Measurements from ENCODE around the gene SLC25A29.
A peak's percentile ranks its signal among the peaks of the same experiment; 100 is the strongest.
"Not testable (repeated sequence)": the region's sequence is repeated elsewhere in the genome, so short reads cannot be mapped to it uniquely, and the experiment has no call there.

Gene SLC25A29

DNA sequence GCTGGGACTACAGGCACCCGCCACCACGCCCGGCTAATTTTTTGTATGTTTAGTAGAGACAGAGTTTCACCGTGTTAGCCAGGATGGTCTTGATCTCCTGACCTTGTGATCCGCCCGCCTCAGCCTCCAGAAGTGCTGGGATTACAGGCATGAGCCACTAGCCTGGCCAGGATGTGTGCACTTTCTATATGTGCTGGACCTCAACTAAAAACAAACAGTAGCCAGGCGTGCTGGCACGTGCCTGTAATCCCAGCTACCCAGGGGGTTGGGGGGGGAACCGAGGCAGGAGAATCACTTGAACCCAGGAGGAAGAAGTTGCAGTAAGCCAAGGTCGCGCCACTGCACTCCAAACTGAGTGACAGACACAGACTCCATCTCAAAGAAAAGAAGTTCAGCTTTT lies 9.5 kb downstream of the SLC25A29 start:
- in situ Hi-C loops (cut with MboI; ENCODE audit: low pct_unique_long_range_greater_than_20kb, low sequenced_read_pairs); DNase-seq: not testable (repeated sequence)

DNA sequence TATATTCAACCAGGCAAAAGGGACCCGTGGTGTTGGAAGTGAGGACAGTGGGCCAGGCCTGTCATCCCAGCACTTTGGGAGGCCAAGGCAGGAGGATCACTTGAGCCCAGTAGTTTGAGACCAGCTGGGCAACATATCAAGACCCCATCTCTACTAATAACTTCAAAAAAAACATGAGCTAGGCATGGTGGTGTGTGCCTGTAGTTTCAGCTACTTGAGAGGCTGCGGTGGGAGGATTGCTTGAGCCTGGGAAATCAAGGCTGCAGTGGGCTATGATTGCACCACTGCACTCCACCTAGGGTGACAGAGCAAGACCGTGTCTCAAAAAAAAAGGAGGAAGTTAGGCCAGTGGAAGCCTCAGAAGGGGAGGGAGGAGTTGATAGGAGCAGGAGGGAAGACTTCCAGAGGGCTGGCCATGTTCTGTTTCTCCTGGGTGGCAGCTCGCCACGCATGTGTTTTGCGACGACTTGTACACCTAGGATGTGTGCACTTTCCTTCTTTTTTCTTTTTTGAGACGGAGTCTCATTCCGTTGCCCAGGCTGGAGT lies 10.1 kb downstream of the SLC25A29 start:
- DNase-seq = peak; percentile 85
- in situ Hi-C loops (cut with MboI; ENCODE audit: low pct_unique_long_range_greater_than_20kb, low sequenced_read_pairs) = no loop called here

DNA sequence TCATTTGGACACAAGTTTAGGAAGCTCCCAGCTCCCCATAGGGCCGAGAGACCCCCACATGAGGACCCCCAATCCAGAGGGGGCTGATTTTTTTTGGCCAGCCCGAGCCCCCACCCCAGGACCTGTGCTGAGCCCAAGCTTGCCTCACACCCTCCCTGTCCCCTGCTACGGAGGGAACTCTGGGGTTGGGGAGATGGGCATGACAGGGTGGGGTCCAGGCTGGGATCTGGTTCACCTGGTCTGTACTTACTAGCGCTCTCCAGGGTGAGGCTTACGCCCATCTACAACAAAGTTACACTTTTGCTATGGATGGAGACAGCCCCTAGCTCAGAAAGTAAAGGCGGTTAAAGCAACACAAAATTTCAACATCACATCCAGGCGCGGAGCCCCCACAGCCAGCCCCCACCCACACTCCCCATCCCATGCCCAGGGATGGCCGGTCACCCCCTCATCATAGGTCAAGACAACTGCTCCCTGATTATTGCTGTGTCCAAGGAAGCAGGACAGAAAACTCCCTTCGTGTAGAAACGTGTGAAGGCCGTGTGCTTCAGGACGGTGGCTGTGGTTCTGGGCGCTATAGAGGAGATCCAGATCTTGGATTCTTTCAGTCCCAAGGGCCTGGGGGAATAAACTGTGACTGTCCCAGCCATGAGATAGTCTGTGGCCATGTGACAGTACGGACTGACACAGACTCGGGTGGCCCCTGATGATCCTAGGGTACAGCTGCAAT lies 10.7 kb downstream of the SLC25A29 start:
- in situ Hi-C loops (cut with MboI; ENCODE audit: low pct_unique_long_range_greater_than_20kb, low sequenced_read_pairs) = no loop called here
- no peak for DNase-seq

DNA sequence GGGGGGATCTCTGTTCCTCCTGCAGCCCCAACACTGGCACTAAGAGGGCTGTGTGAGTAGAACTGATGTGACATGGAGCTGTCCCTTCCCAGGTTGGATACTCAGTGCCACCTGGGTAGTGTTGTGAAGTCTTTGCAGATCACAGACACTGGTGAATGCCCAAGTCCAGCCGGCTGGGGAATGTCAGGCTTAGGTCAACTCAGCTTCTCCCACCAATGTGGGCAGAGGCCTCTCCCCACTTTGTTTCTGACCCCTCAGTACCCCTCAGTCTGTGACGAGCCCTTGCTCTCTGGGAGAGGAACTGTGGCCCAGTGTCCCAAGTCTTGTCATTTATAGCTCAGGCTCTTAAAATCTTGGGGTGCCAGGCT lies 11.3 kb downstream of the SLC25A29 start:
- no peak for DNase-seq
- in situ Hi-C loops (cut with MboI; ENCODE audit: low pct_unique_long_range_greater_than_20kb, low sequenced_read_pairs) = no loop called here

DNA sequence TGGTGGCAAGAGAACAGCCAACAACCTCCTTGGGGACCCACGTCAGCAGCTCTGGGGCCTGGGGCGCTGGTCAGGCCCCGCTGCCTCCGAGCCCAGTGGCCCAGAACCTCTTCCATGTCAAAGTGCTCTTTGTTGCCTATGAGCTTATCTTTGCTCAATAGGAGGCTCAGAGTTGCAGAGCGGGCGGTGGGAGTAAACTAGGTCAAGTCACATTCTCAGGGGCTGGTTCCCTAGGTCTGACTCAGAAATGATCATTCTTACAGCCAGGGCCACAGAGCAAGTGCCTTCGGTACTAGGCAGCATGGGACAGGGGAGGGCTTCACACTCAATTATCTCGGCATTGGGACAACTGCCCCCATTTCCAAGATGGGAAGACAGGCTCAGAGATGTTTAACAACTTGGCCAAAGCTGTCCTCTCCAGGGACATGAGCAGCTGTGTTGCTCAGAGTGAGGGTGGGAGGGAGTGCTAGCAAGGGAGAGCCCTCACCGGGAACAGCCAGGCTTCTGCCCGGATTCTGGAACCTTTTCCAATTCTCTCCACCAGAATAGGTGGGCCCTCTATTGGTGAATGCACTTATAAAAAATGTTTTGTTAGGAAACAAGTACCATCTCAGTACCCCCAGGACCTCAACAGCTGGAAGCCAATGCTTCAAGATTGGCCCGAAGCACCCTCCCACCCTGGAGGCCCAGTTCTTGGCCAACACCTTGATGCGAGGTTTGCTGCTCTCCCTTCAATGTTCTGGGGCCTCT lies 11.9 kb downstream of the SLC25A29 start:
- in situ Hi-C loops (cut with MboI; ENCODE audit: low pct_unique_long_range_greater_than_20kb, low sequenced_read_pairs) = no loop called here
- DNase-seq = no peak

DNA sequence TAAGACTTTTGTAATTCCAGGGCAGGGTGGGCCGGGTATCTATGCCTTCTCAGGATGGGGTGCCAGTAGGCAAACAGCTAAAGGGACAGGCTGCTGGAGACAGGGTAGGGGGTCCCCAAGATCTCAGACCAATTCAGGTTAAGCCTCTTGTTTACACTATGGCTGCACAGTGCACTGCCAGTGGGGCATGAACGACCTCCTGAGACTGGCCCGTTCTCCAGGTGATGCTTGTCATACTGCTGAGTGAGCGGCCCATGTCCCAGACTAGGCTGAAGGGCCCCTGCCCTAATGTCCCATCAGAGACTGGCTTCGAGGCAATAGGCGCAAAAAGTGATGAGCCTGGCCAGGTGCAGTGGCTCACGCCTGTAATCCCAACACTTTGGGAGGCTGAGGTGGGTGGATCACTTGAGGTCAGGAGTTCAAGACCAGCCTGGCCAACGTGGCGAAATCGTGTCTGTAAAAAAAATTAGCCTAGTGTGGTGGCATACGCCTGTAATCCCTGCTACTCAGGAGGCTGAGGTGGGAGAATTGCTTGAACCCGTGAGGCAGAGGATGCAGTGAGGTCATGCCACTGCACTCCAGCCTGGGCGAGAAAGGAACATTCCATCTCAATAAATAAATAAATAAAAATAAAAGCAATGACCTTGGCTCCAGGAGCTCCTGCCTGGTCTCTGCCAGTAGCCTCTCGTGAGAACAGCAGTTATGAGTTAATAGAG lies 12.6 kb downstream of the SLC25A29 start:
- no peak for DNase-seq
- in situ Hi-C loops (cut with MboI; ENCODE audit: low pct_unique_long_range_greater_than_20kb, low sequenced_read_pairs) = no loop called here

DNA sequence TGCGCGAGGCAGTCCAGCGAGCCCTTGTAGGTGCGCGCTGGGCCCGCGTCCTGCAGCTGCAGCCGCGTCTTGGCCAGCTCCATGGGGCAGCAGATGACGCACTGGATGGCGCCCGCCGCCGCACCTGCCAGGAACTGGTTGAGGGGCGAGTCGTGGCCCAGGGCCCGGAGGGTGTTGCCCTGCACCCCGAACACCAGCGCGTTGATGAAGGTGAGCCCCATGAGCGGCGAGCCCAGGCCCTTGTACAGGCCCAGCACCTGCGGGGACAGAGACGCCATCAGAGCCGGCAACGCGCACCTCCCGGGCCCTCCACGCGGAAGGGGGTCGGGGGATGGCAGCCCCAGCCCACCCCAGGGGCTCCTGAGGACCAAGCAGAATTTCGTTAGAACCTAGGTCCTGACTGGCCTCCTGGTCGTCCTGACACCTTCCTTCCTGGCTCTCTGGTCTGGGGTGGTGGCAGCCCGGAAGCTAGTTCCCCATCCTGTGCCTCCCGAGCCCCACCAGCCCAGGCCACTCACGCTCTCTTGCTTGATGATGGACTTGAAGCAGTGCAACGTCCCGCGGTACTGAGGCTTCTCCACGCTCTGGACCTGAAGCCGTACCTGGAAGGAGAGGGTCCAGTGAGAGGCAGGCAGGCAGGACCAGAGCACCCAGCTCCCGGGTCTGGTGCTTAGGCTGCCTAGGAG lies 13.3 kb downstream of the SLC25A29 start:
- in situ Hi-C loops (cut with MboI; ENCODE audit: low pct_unique_long_range_greater_than_20kb, low sequenced_read_pairs) = no loop called here
- DNase-seq = no peak

DNA sequence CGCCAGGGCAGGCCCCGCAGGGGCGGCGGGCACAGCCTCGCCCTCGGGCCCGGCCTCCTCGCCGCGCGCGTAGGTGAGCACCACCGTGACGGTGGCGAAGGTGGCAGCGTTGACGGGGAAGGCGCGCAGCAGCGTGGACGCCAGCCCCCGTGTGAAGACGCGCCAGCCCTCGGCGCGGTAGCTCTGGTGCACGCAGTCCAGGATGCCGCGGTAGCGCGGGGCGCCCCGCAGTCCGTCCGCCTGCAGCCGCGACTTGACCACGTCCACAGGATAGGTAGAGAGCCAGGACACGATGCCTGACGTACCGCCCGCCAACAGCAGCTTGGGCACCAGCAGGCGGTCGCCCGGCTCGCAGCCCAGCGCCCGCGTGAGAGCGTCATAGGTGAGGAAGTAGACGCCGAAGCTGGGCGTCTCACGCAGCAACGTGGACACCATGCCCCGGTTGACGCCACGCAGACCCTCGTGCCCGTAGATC lies 13.9 kb downstream of the SLC25A29 start:
- DNase-seq = no peak
- in situ Hi-C loops (cut with MboI; ENCODE audit: low pct_unique_long_range_greater_than_20kb, low sequenced_read_pairs) = no loop called here

DNA sequence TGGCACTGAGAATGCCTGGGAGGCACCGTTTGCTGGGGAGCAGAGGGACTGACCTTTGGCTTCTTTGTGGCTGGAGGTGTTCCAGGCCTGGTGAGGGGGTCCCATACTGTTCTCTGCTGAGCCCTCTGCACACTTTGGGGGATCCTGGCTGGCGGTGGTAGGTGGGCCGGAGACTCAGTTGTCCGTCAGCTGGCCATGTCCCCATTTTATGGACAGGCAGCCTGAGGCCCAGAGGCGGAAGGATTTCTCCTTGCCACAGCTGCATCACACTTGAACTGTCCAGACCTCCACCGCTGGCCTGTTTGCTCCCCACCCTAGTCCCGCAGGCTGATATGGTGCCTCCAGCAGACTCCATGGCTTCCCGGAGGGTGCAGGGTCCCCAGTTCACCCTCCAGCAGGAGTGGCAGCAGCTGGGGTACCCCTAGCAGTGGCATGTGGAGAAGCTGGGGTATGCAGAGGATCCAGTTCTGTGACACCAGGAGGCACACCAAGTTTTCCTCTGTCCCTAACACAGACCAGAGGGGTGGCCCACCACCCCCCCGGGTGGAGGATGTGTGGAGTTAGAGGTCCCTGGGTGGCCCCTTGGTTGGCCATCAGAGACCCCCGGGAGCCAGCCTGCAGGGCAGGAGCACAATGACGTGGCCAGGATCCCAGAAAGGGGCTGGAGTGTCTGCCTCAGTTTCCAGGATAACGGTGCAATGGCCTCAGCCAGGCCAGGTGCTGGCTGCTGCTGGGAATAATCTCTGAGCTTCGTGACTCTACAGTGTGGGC lies 14.8 kb downstream of the SLC25A29 start:
- no peak for DNase-seq
- in situ Hi-C loops (cut with MboI; ENCODE audit: low pct_unique_long_range_greater_than_20kb, low sequenced_read_pairs) = no loop called here

DNA sequence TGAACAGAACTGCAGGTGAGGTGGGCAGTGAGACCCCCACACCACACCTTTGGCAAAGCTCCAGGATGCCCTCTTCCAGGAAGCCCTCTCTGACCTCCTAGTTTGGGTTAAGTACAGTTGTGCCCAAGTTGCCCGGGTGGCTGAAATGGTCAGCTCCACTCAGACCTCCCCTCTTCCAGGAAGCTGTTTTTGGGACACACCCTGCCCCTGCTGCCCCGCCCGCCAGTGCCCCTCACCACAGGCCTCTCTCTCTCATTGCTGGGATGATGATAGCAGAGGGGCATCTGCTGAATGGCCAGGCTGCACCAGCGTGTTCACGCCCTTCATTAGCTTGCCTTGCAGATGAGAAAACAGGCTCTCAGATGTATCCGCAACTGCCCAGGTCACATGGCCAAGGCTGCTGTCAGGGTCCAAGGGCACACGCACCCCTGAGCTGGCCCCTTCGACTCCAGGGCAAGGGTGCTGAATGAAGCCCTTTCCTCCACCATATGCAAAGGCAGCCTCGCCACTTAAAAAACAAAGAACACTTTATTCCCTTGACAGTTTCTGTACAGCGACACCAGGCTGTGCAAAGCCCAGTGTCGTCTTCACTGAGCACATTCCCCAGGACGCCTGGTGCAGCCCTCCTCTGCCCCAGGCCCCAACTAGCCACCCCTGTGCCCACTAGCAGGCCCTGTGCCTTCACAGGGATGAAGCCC lies 15.5 kb downstream of the SLC25A29 start:
- in situ Hi-C loops (cut with MboI; ENCODE audit: low pct_unique_long_range_greater_than_20kb, low sequenced_read_pairs) = no loop called here
- no peak for DNase-seq

DNA sequence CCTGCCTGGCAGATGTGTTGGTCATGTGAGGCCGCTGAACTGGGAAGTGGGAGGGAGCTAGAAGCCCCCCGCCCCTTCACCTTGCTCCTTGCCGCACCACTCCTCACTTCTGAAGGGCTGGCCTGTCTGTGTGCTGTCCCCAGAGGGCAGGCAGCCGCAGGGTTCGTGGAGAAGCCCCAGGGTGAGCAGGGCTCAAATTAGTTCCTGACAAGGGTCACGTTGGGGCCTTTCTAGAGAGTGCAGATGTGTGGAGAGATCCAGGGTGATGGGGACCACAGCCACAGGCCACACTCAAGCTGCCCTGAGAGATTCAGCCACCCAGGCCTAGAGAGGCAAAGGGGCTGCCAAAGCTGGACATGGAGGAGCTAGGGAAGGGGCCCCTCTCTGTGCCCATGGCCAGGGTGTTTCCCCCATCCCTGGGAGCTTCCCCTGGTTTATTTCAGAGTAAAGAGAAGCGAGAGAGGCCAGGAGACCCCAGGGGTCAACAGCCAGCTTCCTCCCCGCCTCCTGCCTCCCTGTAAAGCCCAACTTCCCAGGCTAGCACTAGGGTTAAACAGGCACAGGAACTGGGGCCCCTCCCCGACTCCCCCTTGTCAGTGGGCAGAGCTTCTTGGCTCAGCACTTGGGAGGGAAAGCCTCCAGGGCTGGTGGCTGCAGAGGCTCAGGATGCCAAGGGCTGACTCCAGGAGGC lies 16.2 kb downstream of the SLC25A29 start:
- in situ Hi-C loops (cut with MboI; ENCODE audit: low pct_unique_long_range_greater_than_20kb, low sequenced_read_pairs) = no loop called here
- DNase-seq = no peak

DNA sequence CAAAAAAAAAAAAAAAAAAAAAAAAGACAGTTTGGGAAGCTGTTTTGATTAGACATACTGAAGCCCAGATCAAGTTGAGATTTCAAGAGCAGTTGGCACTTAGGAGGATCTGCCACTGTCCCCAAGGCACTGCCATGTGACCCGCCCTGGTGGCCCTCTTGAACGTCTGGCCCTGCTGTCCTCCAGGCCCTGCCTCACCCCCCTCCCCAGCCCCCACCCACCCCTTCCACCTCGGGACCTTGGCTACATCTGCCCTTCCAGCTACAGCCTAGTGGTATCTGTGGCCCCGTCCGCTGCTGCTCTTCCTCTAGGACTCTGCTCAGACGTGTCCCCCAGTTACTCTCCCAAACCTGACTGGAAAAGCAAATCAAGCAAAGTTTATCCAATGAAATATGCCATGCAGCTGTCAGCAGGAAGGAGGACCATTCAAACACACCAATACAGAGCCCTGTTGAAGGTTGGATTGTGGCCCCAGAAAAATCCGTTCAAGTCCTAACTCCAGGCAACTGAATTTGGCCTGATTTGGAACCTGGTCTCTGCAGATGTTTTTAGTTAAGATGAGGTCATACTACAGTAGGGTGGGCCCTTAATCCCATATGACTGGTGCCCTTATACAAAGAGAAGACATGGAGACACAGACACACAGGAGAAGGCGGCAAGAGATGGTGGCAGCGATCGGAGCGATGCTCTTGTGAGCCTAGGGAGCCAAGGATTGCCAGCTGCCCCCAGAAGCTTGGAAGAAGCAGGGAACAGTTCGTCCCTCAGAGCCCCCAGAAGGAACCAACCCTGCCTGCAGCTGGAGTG lies 17.7 kb downstream of the SLC25A29 start:
- no peak for DNase-seq
- in situ Hi-C loops (cut with MboI; ENCODE audit: low pct_unique_long_range_greater_than_20kb, low sequenced_read_pairs) = no loop called here

DNA sequence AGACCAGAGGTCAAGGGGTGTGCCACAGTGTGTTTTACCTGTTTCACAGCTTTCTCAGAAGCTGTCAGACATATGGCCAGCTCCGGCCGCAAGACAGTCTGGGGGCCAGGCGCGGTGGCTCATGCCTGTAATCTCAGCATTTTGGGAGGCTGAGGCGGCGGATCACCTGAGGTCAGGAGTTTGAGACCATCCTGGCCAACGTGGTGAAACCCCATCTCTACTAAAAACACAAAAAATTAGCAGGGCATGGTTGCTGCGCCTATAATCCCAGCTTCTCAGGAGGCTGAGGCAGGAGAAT lies 18.3 kb downstream of the SLC25A29 start:
- DNase-seq; in situ Hi-C loops (cut with MboI; ENCODE audit: low pct_unique_long_range_greater_than_20kb, low sequenced_read_pairs): not testable (repeated sequence)

DNA sequence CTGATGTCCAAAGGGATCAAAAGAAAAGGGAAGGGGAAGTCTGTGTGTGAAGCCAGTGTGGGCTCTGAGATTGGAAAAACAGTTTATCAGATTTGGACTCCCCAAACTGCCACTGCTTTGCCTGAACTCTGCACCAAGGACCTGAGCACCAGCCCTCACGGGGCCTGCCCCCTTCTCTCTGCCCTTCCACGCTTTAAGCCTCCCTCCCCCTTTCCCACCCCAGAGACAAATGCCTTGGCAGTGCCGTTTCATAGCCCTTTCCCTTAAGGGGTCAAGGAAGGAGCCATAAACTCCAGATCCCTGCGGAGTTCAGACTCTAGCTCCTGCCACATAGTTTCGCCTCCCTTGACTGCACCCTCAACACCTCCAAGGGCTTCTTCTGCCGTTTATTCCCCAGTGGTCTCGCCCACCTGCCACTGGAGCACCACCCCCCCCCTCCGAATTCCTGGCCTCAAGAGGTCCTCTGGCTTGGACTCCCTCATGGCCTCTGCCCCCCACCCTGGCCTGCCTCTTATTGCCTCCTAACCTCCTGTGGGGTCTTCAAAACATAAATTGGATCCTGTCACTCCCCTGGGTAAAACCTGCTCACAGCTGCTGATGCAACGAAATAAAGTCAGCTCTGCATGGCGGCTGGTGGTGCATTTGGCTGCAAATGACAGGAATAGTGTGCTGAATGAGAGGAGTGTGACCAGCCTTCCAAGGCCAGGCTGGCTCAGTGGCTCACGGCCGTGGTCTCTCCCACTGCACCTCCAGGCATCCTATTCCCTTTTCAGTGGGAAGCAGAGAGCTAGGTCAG lies 18.8 kb downstream of the SLC25A29 start:
- no peak for DNase-seq
- in situ Hi-C loops (cut with MboI; ENCODE audit: low pct_unique_long_range_greater_than_20kb, low sequenced_read_pairs) = no loop called here

DNA sequence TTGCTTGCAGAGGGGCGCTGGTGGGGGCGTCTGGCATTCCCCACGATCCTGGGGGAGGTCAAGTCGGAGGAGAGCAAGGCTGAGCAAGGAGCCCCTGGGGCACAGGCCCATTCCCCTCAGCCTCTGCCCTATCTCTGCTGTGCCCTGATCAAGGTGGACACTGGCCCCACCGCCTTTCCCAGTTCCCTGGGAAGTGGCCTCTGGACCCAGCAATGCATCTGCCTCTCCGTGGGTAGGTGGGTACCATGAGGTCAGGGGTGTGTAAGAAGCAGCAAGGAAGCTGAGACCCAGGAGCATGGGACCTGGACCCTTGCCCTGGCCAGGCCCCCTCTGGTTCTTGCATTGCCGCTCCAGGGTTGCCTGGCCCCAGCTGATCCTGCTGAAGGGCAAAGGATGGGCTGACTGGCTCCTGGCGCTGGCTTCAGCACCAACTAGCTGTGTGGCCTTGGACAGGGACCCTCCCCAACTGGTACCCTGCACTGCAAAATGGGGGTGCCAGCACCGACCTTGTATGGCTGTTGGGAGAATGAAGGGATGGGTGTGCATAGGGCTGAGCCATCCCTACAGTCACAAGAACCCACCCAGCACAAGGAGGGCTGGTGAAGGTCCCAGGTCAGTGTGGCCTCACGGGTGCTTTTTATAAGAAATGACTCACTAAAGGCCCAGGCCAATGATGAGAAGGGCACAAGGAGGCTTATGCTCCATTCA lies 19.6 kb downstream of the SLC25A29 start:
- no peak for DNase-seq
- in situ Hi-C loops (cut with MboI; ENCODE audit: low pct_unique_long_range_greater_than_20kb, low sequenced_read_pairs) = no loop called here

All from KBM-7 (cell line).